ENCODE results near the gene CNBP. TPM values are rescaled to one million over a fixed set of nuclear protein-coding genes. Genes with fewer than 3 reads are reported as not detected.
A peak's percentile ranks its signal among the peaks of the same experiment; 100 is the strongest.
"Not testable (repeated sequence)": the region's sequence is repeated elsewhere in the genome, so short reads cannot be mapped to it uniquely, and the experiment has no call there.

Gene CNBP
- total RNA-seq, 2 experiments from 2014 or later, result 263 to 270 TPM

DNA sequence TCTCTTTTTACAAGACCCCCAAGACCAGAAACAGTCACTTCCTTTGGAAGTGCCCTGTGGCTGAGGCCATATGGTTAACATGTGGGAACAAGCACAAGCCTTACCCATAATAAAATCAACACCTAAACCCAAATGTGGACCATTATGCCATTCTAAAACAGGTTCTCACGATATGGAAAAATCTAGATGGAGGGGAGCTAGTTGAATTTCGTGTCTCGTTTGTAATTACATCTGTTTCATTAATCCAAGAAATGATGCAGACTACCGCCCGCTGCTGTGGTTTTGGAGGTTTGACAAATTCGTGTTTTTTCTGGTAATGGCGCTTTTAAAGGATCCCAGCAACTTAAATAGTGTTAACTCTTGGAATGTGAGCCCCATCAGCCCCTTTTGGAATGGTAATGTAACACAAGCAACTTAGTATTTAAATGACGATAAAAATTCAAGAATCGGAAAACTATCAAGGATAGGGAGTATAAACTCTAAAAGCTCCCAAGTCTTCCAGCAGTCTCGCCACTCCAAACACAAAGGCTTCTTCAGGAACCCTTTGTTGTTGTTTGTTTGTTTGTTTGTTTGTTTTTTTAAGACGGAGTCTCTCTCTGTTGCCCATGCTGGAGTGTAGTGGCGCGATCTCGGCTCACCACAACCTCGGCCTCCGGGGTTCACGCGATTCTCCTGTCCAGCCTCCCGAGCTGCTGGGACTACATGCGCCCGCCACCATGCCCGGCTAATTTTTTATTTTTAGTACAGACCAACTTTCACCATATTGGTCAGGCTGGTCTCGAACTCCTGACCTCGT is 1.1 kb downstream of the CNBP start:
- DNase-seq, result peak; percentile 36
- Mint-ChIP-seq H3K9me3 (no peaks in the 10 kb centered on the region), H3K36me3 (ENCODE audit: low read depth) (peaks cover 48% of the 10 kb centered on the region), H3K27ac (peak overlapping the region; percentile 99), H3K4me3 (peak overlapping the region; percentile 87), H3K4me1 (peaks cover 53% of the 10 kb centered on the region), H3K27me3 (no peaks in the 10 kb centered on the region)
- ChIA-PET POLR2A (interaction anchor here (0.6 to 1.2 kb wide), 3 partner anchors 48 to 122 kb away, joined by 3 to 6 read pairs (median 3); no protein-coding TSS in a partner anchor), CTCF (interaction anchor here (0.8 to 5.7 kb wide), 5 partner anchors 20 to 129 kb away, joined by 3 to 29 read pairs (median 3); partner anchors contain the start of gene COPG1)

DNA sequence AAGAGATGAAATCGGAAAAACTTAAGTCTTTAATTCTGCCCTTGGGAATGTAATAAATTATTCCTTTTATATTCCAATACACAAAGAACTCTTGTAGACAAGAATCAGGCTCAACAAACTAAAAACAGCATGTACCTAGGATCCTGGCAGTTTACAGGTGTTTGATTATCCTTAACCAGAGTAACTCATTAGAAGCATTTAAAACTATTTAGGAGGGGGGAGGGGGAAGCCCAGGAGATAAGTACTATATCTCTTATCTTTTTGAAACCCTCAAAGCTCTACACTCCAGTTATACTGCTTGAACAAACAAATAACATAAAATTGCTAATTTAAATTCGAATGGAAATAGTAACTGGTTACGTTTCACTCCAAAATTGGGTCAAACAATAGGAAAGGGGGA is 1.9 kb downstream of the CNBP start:
- Mint-ChIP-seq H3K4me1 (peaks cover 58% of the 10 kb centered on the region), H3K36me3 (ENCODE audit: low read depth) (peaks cover 56% of the 10 kb centered on the region), H3K4me3 (peak overlapping the region; percentile 87), H3K27me3 (no peaks in the 10 kb centered on the region), H3K9me3 (no peaks in the 10 kb centered on the region), H3K27ac (peak overlapping the region; percentile 99)
- CTCF ChIA-PET, result interaction anchor here (1.2 to 5.7 kb wide), 3 partner anchors 20 to 65 kb away, joined by 3 to 29 read pairs (median 10); no protein-coding TSS in a partner anchor
- POLR2A ChIA-PET, result no interaction called here
- no peak for DNase-seq

DNA sequence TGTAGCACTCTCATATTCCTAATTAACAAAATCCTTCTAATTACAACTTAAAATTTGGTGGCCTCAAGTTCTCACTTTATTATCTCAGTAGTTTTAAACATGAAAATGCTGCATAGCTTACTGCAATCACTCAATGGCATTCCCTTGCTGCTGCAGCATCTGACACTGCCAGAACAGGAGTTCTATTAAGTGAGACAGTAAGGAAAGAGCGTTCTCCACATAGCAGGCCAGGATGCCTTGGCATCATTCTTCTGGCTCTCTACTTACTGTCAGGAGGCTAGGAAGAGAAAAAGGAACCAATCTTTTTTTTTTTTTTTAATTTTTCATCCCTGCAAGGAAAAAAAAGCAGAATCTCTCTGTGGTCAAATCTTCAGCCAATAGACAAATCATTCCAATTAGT is 3.2 kb downstream of the CNBP start:
- CTCF ChIA-PET, result interaction anchor here (0.6 to 5.7 kb wide), 6 partner anchors 18 to 127 kb away, joined by 3 to 29 read pairs (median 3); no protein-coding TSS in a partner anchor
- H3K27me3 Mint-ChIP-seq, result no peaks in the 10 kb centered on the region
- H3K9me3 Mint-ChIP-seq, result no peaks in the 10 kb centered on the region
- peaks cover 69% of the 10 kb centered on the region for H3K36me3 Mint-ChIP-seq (ENCODE audit: low read depth)
- peak overlapping the region; percentile 56 for H3K27ac Mint-ChIP-seq
- H3K4me1 Mint-ChIP-seq, result peaks cover 62% of the 10 kb centered on the region
- H3K4me3 Mint-ChIP-seq, result peak overlapping the region; percentile 87
- no peak for DNase-seq
- POLR2A ChIA-PET, result no interaction called here

DNA sequence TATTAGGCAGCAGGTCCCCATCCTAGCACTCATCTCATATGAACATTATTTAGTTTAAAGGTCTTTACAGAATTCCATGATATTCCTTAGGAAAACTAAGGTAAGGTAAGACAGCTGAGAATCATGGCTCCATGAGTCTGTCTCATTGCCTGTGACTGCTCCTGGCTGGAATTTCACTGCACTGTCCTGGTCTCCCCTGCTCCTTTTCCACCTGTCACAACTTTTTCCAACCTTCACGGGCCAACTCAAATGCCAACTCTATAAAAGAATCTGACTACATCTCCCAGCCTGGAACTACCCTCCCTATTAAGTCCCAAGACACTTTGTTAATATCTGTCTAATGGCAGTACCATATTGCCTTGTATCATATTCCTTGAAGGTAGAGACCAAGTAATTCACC is 7.6 kb downstream of the CNBP start:
- POLR2A ChIA-PET, result no interaction called here
- peaks cover 63% of the 10 kb centered on the region for H3K36me3 Mint-ChIP-seq (ENCODE audit: low read depth)
- CTCF ChIA-PET, result no interaction called here
- H3K9me3 Mint-ChIP-seq, result no peaks in the 10 kb centered on the region
- no peak overlapping the region for H3K4me3 Mint-ChIP-seq
- peak overlapping the region; percentile 2 for H3K27ac Mint-ChIP-seq
- no peak for DNase-seq
- peaks cover 76% of the 10 kb centered on the region for H3K4me1 Mint-ChIP-seq
- no peaks in the 10 kb centered on the region for H3K27me3 Mint-ChIP-seq

DNA sequence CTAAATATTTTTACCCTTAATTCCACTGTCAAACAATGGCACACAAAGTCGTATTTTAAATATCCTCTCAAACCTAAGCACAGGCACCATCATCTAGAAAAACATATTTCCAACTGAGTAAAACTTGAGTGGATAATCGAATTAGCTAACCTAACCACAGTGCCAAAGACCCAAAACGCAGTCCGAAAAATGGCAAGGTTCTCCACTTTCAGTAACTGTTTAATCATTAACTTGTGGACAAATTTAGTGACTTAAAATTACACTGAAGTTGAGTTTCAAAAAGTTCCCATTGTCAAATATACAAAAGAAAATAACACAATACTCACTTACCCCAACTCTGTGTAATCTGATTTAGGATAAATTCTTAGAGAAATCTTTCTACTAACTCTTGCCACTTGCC is 10.0 kb downstream of the CNBP start:
- ChIA-PET CTCF (no interaction called here), POLR2A (no interaction called here)
- H3K4me1 Mint-ChIP-seq, result peaks cover 59% of the 10 kb centered on the region
- H3K27me3 Mint-ChIP-seq, result no peaks in the 10 kb centered on the region
- peak overlapping the region; percentile 41 for H3K27ac Mint-ChIP-seq
- no peak for DNase-seq
- peaks cover 66% of the 10 kb centered on the region for H3K36me3 Mint-ChIP-seq (ENCODE audit: low read depth)
- no peak overlapping the region for H3K4me3 Mint-ChIP-seq
- no peaks in the 10 kb centered on the region for H3K9me3 Mint-ChIP-seq

DNA sequence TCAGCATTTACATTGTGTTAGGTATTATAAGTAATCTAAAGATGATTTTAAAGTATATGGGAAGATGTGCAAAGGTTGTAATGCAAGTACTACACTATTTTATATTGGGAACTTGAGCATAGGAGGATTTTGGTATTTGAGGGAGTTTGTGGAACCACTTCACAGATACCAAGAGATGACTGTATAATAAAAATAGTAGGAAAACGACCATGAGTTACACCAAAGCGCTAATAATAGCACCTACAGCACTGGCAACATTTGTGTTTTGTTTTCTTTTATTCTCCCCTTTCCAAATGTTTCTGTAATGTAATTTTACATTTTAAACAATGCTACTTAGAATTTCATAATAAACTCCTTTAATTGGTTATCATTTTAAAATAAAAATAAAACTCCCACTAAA is 10.5 kb downstream of the CNBP start:
- no peak overlapping the region for H3K27ac Mint-ChIP-seq

DNA sequence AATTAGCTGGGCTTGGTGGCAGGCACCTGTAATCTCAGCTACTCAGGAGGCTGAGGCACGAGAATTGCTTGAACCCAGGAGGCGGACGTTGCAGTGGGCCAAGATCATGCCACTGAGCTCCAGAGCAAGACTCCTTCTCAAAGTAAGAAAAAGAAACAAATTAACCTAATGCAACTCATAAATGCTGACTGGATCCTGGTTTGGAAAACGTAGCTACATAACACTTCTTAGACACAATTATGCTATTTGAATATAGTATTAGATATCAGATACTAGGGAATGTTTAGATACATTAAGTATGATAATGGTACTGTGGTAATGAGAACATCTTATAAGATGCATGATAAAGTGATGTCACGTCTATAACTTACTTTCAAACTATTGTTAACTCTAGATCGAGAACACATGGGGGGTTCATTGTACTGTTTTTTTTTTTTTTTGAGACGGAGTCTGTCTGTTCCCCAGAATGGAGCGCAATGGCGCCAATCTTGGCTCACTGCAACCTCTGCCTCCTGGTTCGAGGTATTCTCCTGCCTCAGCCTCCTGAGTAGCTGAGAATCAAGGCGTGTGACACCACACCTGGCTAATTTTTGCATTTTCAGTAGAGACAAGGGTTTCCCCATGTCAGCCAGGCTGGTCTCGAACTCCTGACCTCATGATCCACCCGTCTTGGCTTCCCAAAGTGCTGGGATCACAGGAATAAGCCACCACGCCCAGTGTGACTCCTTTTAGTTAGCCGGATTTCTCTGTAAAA is 16.9 kb downstream of the CNBP start:
- Mint-ChIP-seq H3K36me3 (ENCODE audit: low read depth) (peaks cover 51% of the 10 kb centered on the region), H3K4me3 (no peak overlapping the region), H3K27me3 (no peaks in the 10 kb centered on the region), H3K9me3 (no peaks in the 10 kb centered on the region), H3K27ac (peak overlapping the region; percentile 15), H3K4me1 (peaks cover 32% of the 10 kb centered on the region)
- no peak for DNase-seq
- POLR2A ChIA-PET, result no interaction called here
- CTCF ChIA-PET, result interaction anchor here (0.6 to 1.7 kb wide), 5 partner anchors 12 to 79 kb away, joined by 3 to 7 read pairs (median 3); no protein-coding TSS in a partner anchor

More for the DNA sequence above, 10.5 kb downstream of the CNBP start:
- peaks cover 61% of the 10 kb centered on the region for H3K36me3 Mint-ChIP-seq (ENCODE audit: low read depth)
- no peaks in the 10 kb centered on the region for H3K27me3 Mint-ChIP-seq
- POLR2A ChIA-PET, result no interaction called here
- no peak overlapping the region for H3K4me3 Mint-ChIP-seq
- CTCF ChIA-PET, result interaction anchor here (1.8 kb wide), 1 partner anchor 11 kb away, joined by 5 read pairs; no protein-coding TSS in a partner anchor
- H3K4me1 Mint-ChIP-seq, result peaks cover 54% of the 10 kb centered on the region
- DNase-seq, result no peak
- H3K9me3 Mint-ChIP-seq, result no peaks in the 10 kb centered on the region

DNA sequence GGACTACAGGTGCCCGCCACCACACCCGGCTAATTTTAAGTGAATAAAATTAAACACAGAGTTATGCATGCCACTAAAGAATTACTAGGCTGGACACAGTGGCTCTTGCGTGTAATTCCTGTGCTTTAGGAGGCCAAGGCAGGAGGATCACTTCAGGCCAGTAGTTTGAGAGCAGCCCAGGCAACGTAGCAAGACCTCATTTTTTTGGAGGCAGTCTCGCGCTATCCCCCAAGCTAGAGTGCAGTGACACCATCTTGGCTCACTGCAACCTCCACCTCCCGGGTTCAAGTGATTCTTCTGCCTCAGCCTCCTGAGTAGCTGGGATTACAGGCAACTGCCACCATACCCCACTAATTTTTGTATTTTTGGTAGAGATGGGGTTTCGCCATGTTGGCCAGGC is 18.1 kb downstream of the CNBP start:
- not testable (repeated sequence) for H3K9me3 Mint-ChIP-seq, H3K27me3 Mint-ChIP-seq, H3K4me3 Mint-ChIP-seq, DNase-seq, H3K27ac Mint-ChIP-seq
- CTCF ChIA-PET, result interaction anchor here (0.6 to 1.7 kb wide), 2 partner anchors 80 to 319 kb away, joined by 3 to 7 read pairs; no protein-coding TSS in a partner anchor
- POLR2A ChIA-PET, result interaction anchor here (0.6 kb wide), 1 partner anchor 196 kb away, joined by 3 read pairs; no protein-coding TSS in a partner anchor
- peaks cover 42% of the 10 kb centered on the region for H3K36me3 Mint-ChIP-seq (ENCODE audit: low read depth)
- H3K4me1 Mint-ChIP-seq, result peaks cover 27% of the 10 kb centered on the region

DNA sequence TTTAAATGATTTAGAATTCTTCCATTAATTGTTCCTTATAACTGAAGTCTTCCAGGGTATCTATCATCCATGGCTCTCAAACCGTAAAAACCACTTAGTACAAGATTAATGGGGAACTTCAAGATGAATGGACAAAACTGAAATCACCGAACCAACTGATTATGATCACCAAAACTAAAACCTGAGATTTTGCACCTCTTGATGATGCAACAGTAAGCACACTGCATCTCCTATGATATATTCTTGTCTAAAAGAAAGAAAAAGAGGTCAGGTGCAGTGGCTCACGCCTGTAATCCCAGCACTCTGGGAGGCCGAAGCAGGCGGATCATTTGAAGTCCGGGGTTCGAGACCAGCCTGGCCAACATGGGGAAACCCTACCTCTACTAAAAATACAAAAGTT is 19.2 kb downstream of the CNBP start:
- Mint-ChIP-seq H3K36me3 (ENCODE audit: low read depth) (peaks cover 34% of the 10 kb centered on the region), H3K4me1 (peaks cover 32% of the 10 kb centered on the region), H3K9me3 (no peaks in the 10 kb centered on the region), H3K27me3 (no peaks in the 10 kb centered on the region), H3K4me3 (no peak overlapping the region), H3K27ac (no peak overlapping the region)
- CTCF ChIA-PET, result interaction anchor here (0.6 to 0.8 kb wide), 4 partner anchors 46 to 152 kb away, joined by 3 read pairs; a partner anchor contains a TSS
- DNase-seq, result no peak
- POLR2A ChIA-PET, result interaction anchor here (0.6 kb wide), 1 partner anchor 14 kb away, joined by 4 read pairs; no protein-coding TSS in a partner anchor

DNA sequence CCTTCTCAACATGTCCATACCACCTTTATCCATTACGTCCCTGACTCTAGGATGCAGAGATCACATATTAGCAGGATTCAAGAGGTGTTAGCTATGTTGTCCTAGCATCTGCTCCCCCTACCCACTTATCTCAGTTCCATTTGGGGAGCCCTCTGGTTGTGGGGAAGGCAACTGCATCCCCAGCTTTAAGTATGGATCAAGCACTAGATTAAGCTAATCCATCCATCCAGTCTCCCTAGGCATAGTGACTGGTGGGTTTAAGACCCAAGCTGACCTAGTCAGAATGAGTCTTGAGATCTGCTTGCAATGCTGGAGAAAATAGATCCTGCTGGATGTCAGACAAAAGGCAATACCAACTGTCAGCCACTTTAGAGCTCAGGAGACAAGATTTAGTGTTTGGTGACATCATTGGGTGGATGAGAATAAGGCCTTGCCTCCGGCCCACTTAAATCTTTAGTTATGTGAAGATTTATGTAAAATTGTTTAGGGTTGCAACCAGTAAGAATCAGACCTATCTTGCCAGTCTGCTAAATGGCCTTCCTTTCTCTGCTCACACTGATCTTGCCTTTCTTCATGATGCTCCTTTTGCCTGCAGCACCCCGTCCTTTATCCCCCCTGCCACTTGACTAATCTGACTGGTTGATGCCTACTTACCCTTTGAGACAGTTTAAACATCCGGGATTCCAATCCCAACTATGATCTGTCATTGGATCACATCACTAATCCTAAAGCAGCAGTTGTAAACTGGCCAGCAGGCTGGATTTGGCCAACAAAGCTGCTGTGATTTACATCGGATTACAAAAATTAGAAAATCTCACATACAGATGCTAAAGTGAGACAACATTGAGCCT is 20.7 kb downstream of the CNBP start:
- ChIA-PET CTCF (interaction anchor here (0.7 to 3.2 kb wide), 17 partner anchors 9 to 193 kb away, joined by 3 to 48 read pairs (median 5); partner anchors contain the start of genes CNBP and COPG1), POLR2A (interaction anchor here (0.8 kb wide), 1 partner anchor 36 kb away, joined by 4 read pairs; no protein-coding TSS in a partner anchor)
- Mint-ChIP-seq H3K4me1 (peaks cover 41% of the 10 kb centered on the region), H3K4me3 (peak overlapping the region; percentile 95), H3K36me3 (ENCODE audit: low read depth) (peaks cover 36% of the 10 kb centered on the region), H3K27ac (peak overlapping the region; percentile 98), H3K27me3 (no peaks in the 10 kb centered on the region), H3K9me3 (no peaks in the 10 kb centered on the region)
- DNase-seq, result peak; percentile 22

DNA sequence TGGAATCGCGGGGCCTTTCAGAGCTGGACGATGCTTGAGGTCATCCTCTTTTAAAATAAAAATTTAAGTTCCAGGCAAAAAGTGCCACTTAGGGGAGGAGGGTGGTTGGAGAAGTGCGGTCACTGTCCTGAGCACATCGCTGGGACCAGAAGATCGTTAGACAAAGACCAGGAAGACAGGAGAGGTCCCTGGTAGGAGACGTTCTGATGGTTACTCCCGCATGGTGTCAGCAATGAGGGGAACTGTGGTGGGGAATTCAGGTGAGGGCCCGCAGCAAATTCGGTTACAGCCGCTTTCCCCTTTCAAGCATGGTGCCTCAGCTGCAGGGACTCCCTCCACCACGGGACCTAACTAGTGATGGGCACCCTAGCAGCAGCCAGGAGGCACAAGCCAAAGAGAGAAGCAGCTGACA is 21.8 kb downstream of the CNBP start:
- no peaks in the 10 kb centered on the region for H3K27me3 Mint-ChIP-seq
- H3K4me1 Mint-ChIP-seq, result peaks cover 39% of the 10 kb centered on the region
- H3K9me3 Mint-ChIP-seq, result no peaks in the 10 kb centered on the region
- peaks cover 34% of the 10 kb centered on the region for H3K36me3 Mint-ChIP-seq (ENCODE audit: low read depth)
- H3K27ac Mint-ChIP-seq, result peak overlapping the region; percentile 98
- CTCF ChIA-PET, result interaction anchor here (0.7 to 3.2 kb wide), 23 partner anchors 8 to 512 kb away, joined by 3 to 48 read pairs (median 5); partner anchors contain the start of genes CNBP, COPG1 and RAB43
- POLR2A ChIA-PET, result interaction anchor here (1.0 kb wide), 1 partner anchor 84 kb away, joined by 9 read pairs; no protein-coding TSS in a partner anchor
- peak overlapping the region; percentile 95 for H3K4me3 Mint-ChIP-seq
- DNase-seq, result peak; percentile 43
